Measurements from ENCODE around the gene PEX16. TPM values are rescaled to one million over a fixed set of nuclear protein-coding genes. Genes with fewer than 3 reads are reported as not detected.

PEX16 gene
- total RNA-seq, 1 experiment from 2014 or later: 35.8 TPM

- no peak for DNase-seq
- no peak for TF ChIP-seq EZH2 (IDR thresholded peaks at IDR 0.05; ENCODE audit: low read depth)
- TF ChIP-seq CTCF (conservative IDR thresholded peaks at IDR 0.05): no peak
- H2AFZ ChIP-seq: no peak overlapping the region
- POLR2A ChIA-PET (ENCODE audit: unreplicated experiment): no interaction called here
- no peak overlapping the region for H3K4me2 ChIP-seq
- no peaks in the 10 kb centered on the region for H3K9me2 ChIP-seq (ENCODE audit: insufficient read depth)
- no peaks in the 10 kb centered on the region for H3K36me3 ChIP-seq (ENCODE audit: low read depth)
- H4K20me1 ChIP-seq (ENCODE audit: insufficient read depth): no peaks in the 10 kb centered on the region
- CTCF ChIA-PET: no interaction called here
- H3K79me2 ChIP-seq (ENCODE audit: low read depth): no peaks in the 10 kb centered on the region
- H3K9me3 ChIP-seq (ENCODE audit: insufficient read depth, low read depth): no peaks in the 10 kb centered on the region
- H3K27ac ChIP-seq: no peak overlapping the region
- H3K4me1 ChIP-seq (replicated peaks; ENCODE audit: insufficient read depth): peaks cover 6% of the 10 kb centered on the region; the same call in 1 of the 2 replicates
- H3F3A ChIP-seq (ENCODE audit: insufficient read depth, low read depth): peaks cover 7% of the 10 kb centered on the region; the same call in 1 of the 2 replicates
- H3K27me3 ChIP-seq (ENCODE audit: insufficient read depth, low read depth): no peaks in the 10 kb centered on the region
- H3K4me3 ChIP-seq: no peak overlapping the region
- BruUV-seq (replicated peaks): TSS peak; percentile 11
- intact Hi-C loops (cut with micrococcal nuclease; ENCODE audit: unreplicated experiment): no loop called here
Observed at GRCh38 chr11:45905095-45905494, 12.6 kb downstream of the PEX16 start.

GRCh38 chr11:45904309-45904915 is 13.3 kb downstream of the PEX16 start:
- Histone ChIP-seq H3K36me3 (ENCODE audit: low read depth) (no peaks in the 10 kb centered on the region), H3F3A (ENCODE audit: insufficient read depth, low read depth) (peaks cover 7% of the 10 kb centered on the region; the same call in 1 of the 2 replicates), H3K79me2 (ENCODE audit: low read depth) (no peaks in the 10 kb centered on the region), H4K20me1 (ENCODE audit: insufficient read depth) (no peaks in the 10 kb centered on the region), H3K4me3 (no peak overlapping the region), H3K9me2 (ENCODE audit: insufficient read depth) (no peaks in the 10 kb centered on the region), H3K4me2 (no peak overlapping the region), H3K9me3 (ENCODE audit: insufficient read depth, low read depth) (no peaks in the 10 kb centered on the region), H3K27ac (no peak overlapping the region), H3K27me3 (ENCODE audit: insufficient read depth, low read depth) (no peaks in the 10 kb centered on the region), H2AFZ (no peak overlapping the region), H3K4me1 (replicated peaks; ENCODE audit: insufficient read depth) (peaks cover 8% of the 10 kb centered on the region)
- intact Hi-C loops (cut with micrococcal nuclease; ENCODE audit: unreplicated experiment): no loop called here
- BruUV-seq (replicated peaks): no TSS peak
- ChIA-PET POLR2A (ENCODE audit: unreplicated experiment) (no interaction called here), CTCF (no interaction called here)
- no peak for TF ChIP-seq CTCF (conservative IDR thresholded peaks at IDR 0.05)
- DNase-seq: no peak

DNA sequence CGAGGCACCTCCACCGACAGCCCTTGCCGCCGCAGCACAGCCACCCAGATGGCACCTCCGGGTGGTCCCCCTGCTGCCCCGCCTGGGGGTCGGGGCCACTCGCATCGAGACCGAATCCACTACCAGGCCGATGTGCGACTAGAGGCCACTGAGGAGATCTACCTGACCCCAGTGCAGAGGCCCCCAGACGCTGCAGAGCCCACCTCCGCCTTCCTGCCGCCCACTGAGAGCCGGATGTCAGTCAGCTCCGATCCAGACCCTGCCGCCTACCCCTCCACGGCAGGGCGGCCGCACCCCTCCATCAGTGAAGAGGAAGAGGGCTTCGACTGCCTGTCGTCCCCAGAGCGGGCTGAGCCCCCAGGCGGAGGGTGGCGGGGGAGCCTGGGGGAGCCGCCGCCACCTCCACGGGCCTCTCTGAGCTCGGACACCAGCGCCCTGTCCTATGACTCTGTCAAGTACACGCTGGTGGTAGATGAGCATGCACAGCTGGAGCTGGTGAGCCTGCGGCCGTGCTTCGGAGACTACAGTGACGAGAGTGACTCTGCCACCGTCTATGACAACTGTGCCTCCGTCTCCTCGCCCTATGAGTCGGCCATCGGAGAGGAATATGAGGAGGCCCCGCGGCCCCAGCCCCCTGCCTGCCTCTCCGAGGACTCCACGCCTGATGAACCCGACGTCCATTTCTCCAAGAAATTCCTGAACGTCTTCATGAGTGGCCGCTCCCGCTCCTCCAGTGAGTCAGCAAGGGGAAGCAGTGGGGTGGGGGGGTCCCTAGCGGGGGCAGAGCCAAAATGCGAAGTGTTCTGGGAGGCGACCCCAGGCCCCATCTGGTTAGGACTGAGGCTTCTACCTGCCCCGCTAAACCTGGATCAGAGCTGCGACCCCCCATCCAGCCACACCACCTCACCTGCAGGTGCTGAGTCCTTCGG is 15.0 kb downstream of the PEX16 start:
- Histone ChIP-seq H3K79me2 (ENCODE audit: low read depth) (no peaks in the 10 kb centered on the region), H2AFZ (no peak overlapping the region), H3F3A (ENCODE audit: insufficient read depth, low read depth) (peaks cover 14% of the 10 kb centered on the region; the same call in 1 of the 2 replicates), H3K27ac (no peak overlapping the region), H3K9me3 (ENCODE audit: insufficient read depth, low read depth) (no peaks in the 10 kb centered on the region), H3K9me2 (ENCODE audit: insufficient read depth) (no peaks in the 10 kb centered on the region), H3K27me3 (ENCODE audit: insufficient read depth, low read depth) (no peaks in the 10 kb centered on the region), H3K4me1 (replicated peaks; ENCODE audit: insufficient read depth) (peaks cover 13% of the 10 kb centered on the region), H3K4me2 (no peak overlapping the region), H3K36me3 (ENCODE audit: low read depth) (no peaks in the 10 kb centered on the region), H3K4me3 (no peak overlapping the region), H4K20me1 (ENCODE audit: insufficient read depth) (no peaks in the 10 kb centered on the region)
- CTCF ChIA-PET: interaction anchor here (0.6 kb wide), 1 partner anchor 67 kb away, joined by 5 read pairs; no protein-coding TSS in a partner anchor
- DNase-seq: no peak
- no TSS peak for BruUV-seq (replicated peaks)
- intact Hi-C loops (cut with micrococcal nuclease; ENCODE audit: unreplicated experiment): no loop called here
- TF ChIP-seq CTCF (conservative IDR thresholded peaks at IDR 0.05) (no peak), EZH2 (IDR thresholded peaks at IDR 0.05; ENCODE audit: low read depth) (no peak)
- POLR2A ChIA-PET (ENCODE audit: unreplicated experiment): no interaction called here

Data from PC-9 (cell line).